OCI-LY7 (cell line): ENCODE measurements around the gene TRAF3.

Experiments
- EZH2phosphoT487 ChIP-seq: fragments of 200-600 bp; sonication (generic); IDR thresholded peaks from 2 replicates; pipeline ENCODE4 v1.6.1; 2018; ENCODE audit warnings: low read depth, borderline replicate concordance, mild to moderate bottlenecking, mixed run types, antibody characterized with exemption, low read length, moderate library complexity, mixed read lengths
- TF ChIP-seq, protein P1 (sequence below): fragments of 200-600 bp; sonication (generic); conservative IDR thresholded peaks from 2 replicates; pipeline ENCODE4 v1.5.1; 2014; ENCODE audit warnings: mild to moderate bottlenecking, antibody characterized with exemption, low read length, moderate library complexity, mixed read lengths

DNA sequence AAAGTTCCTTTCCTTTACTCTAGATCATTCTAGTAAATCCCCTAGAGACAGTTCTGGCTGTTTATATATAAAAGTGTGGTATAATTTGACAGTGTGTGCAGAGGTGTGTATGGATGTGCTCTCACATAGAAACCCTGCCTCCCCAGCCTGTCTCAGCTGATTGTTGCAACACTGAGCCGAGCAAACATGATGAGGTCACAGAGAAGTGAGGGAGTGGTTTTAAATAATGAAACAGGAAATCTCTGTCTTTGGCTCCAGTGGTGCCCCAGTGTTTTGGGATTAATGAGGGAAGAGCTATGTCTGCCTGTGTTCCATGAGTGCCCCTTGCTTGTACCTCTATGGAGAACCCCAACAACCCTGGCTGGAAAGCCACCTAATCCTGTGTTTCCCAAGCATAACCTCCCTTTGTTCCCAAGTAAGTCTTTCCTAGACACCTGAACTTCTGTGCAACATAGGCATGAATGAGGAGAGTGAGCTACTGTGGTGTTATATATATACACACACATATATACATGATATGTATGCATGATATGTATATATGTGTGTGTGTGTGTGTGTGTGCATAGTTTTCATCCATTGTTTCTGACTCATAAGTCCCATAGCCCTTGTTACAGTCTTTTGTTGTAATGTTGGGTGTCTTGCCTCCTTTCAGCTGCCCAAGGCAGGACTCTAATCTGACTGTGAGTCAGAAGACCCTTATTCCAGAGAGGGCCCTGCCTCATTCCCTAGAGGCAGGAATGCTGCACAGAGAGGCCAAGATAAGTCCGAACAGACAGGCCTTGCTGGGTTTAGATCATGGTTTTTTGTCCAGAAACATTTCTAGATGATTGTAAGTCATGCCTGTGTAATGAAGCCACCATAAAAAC, 18.0 kb downstream of the TRAF3 start:
- TF ChIP-seq, protein P1, sequence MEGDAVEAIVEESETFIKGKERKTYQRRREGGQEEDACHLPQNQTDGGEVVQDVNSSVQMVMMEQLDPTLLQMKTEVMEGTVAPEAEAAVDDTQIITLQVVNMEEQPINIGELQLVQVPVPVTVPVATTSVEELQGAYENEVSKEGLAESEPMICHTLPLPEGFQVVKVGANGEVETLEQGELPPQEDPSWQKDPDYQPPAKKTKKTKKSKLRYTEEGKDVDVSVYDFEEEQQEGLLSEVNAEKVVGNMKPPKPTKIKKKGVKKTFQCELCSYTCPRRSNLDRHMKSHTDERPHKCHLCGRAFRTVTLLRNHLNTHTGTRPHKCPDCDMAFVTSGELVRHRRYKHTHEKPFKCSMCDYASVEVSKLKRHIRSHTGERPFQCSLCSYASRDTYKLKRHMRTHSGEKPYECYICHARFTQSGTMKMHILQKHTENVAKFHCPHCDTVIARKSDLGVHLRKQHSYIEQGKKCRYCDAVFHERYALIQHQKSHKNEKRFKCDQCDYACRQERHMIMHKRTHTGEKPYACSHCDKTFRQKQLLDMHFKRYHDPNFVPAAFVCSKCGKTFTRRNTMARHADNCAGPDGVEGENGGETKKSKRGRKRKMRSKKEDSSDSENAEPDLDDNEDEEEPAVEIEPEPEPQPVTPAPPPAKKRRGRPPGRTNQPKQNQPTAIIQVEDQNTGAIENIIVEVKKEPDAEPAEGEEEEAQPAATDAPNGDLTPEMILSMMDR: no peak
- TF ChIP-seq EZH2phosphoT487: no peak
